ENCODE measurements around the gene STK31.

Gene STK31

GRCh38 chr7:23696916-23697441 is 13.0 kb upstream of the STK31 start:
- H3K36me3 ChIP-seq (ENCODE audit: control insufficient read depth in 2 of 2, insufficient read depth in 1 of 2, low read length in 2 of 2): peaks cover 22 to 46% of the 10 kb centered on the region in 2 experiments
- ChIA-PET CTCF (interaction anchor here (0.5 to 5.5 kb wide), 30 partner anchors 11 to 1401 kb away, joined by 3 to 67 read pairs (median 3); partner anchors contain the start of genes FAM221A and STK31), POLR2A (interaction anchor here (0.6 kb wide), 1 partner anchor 65 kb away, joined by 3 read pairs; no protein-coding TSS in a partner anchor)
- no peak overlapping the region for H3K4me3 ChIP-seq (ENCODE audit: low read depth, low read length)
- H3K4me1 ChIP-seq (ENCODE audit: control insufficient read depth, insufficient read depth, low read length): no peaks in the 10 kb centered on the region
- H3K9me3 ChIP-seq (ENCODE audit: control insufficient read depth, insufficient read depth, low read depth, low read length): no peaks in the 10 kb centered on the region
- H3K27ac ChIP-seq (ENCODE audit: extremely low read depth, low read depth, low read length): no peak overlapping the region
- TF ChIP-seq ZNF121 (tag by site-specific recombination; IDR thresholded peaks at IDR 0.05): no peak
- no peak for TF ChIP-seq ZNF366 (tag by site-specific recombination; conservative IDR thresholded peaks at IDR 0.05)
- TF ChIP-seq ZNF518A (tag by site-specific recombination; conservative IDR thresholded peaks at IDR 0.05; ENCODE audit: low read depth): no peak
- TF ChIP-seq PRDM6 (tag by site-specific recombination; IDR thresholded peaks at IDR 0.05): no peak
- TF ChIP-seq ZNF664 (tag by site-specific recombination; IDR thresholded peaks at IDR 0.05): no peak
- no peak for TF ChIP-seq ZNF530 (tag by site-specific recombination; IDR thresholded peaks at IDR 0.05; ENCODE audit: low read depth)
- no peak for TF ChIP-seq ZNF777 (tag by site-specific recombination; IDR thresholded peaks at IDR 0.05; ENCODE audit: borderline replicate concordance)
- TF ChIP-seq GLI2 (tag by site-specific recombination; IDR thresholded peaks at IDR 0.05; ENCODE audit: borderline replicate concordance, low read depth): no peak
- TF ChIP-seq ZNF785 (tag by site-specific recombination; IDR thresholded peaks at IDR 0.05): no peak
- TF ChIP-seq ZNF707 (tag by site-specific recombination; IDR thresholded peaks at IDR 0.05): no peak
- no peak for TF ChIP-seq ZNF239 (tag by site-specific recombination; IDR thresholded peaks at IDR 0.05)
- TF ChIP-seq ZNF571 (tag by site-specific recombination; IDR thresholded peaks at IDR 0.05): no peak
- no peak for TF ChIP-seq ZNF791 (tag by site-specific recombination; IDR thresholded peaks at IDR 0.05)
- TF ChIP-seq ZNF473 (tag by site-specific recombination; IDR thresholded peaks at IDR 0.05): no peak
- TF ChIP-seq CTCF (tag by site-specific recombination; IDR thresholded peaks at IDR 0.05): peak; percentile 39; the same call in 1 of the 2 replicates
- no peak for TF ChIP-seq KLF9 (tag by site-specific recombination; IDR thresholded peaks at IDR 0.05; ENCODE audit: low read depth)
- TF ChIP-seq ZNF280D (tag by site-specific recombination; IDR thresholded peaks at IDR 0.05): no peak
- TF ChIP-seq ZNF175 (tag by site-specific recombination; IDR thresholded peaks at IDR 0.05): no peak
- no peak for TF ChIP-seq ZSCAN16 (tag by site-specific recombination; IDR thresholded peaks at IDR 0.05)
- no peak for TF ChIP-seq ZNF645 (tag by site-specific recombination; IDR thresholded peaks at IDR 0.05)
- no peak for TF ChIP-seq ZNF837 (tag by site-specific recombination; IDR thresholded peaks at IDR 0.05)
- no peak for TF ChIP-seq HIC1 (tag by site-specific recombination; IDR thresholded peaks at IDR 0.05)
- no peak for TF ChIP-seq ZNF561 (tag by site-specific recombination; IDR thresholded peaks at IDR 0.05; ENCODE audit: borderline replicate concordance)

All from HEK293 (cell line).